Measurements from ENCODE around the gene PRR20D.
"Not testable (repeated sequence)": the region's sequence is repeated elsewhere in the genome, so short reads cannot be mapped to it uniquely, and the experiment has no call there.

DNA sequence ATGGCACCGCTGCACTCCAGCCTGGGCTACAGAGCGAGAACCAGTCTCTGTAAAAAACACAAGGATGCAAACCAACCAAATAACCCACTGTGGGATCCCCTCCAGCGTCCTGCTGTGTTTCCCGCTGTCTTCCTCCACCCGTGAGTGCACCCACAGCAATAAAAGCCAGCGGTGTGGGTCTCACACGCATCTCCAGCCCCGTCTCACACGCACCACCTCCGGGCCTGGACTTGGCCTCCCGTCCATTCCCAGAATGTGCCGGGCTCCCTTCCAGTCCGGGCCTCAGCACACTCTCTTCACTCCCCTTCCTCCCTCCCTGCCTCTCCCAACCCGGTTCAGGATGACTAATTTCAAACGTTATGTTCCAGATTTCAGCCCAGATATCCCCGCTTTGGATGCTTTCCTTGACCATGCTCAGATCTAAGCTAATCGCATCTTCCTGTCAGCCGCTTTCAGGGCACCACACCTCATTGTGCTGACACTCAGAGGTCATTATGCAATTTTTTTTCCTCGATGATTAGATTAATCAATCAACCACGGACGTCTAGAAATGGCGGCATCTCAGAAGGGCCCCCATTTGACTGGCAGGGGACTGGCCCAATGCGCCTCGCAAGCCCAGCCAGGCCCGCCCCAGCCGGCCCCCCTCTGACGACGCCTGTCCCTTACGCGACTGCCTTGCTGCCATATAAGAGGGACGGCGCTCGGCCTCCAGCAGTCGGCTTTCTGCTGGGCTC lies 20.0 kb upstream of the PRR20D start, which contains the start of gene PRR20A:
- TF ChIP-seq JUNB (CRISPR knock-in tag; conservative IDR thresholded peaks at IDR 0.05); STAT5A (IDR thresholded peaks at IDR 0.05; ENCODE audit: borderline replicate concordance, low read length); EP300 (IDR thresholded peaks at IDR 0.05; ENCODE audit: low read length); EZH2 (IDR thresholded peaks at IDR 0.05; ENCODE audit: borderline replicate concordance, low read depth, low read length); ZNF134 (CRISPR knock-in tag; conservative IDR thresholded peaks at IDR 0.05); JUND (IDR thresholded peaks at IDR 0.05; ENCODE audit: borderline replicate concordance, low read depth, low read length); JUND (tag; IDR thresholded peaks at IDR 0.05; ENCODE audit: borderline replicate concordance, low read depth, low read length); ZNF324 (CRISPR knock-in tag; IDR thresholded peaks at IDR 0.05); DACH1 (IDR thresholded peaks at IDR 0.05; ENCODE audit: partially characterized antibody); TEAD4 (IDR thresholded peaks at IDR 0.05; ENCODE audit: low read length); TEAD4 (CRISPR knock-in tag; IDR thresholded peaks at IDR 0.05; ENCODE audit: borderline replicate concordance); RFX5 (IDR thresholded peaks at IDR 0.05; ENCODE audit: low read depth, low read length): not testable (repeated sequence)
- TF ChIP-seq, protein P1, sequence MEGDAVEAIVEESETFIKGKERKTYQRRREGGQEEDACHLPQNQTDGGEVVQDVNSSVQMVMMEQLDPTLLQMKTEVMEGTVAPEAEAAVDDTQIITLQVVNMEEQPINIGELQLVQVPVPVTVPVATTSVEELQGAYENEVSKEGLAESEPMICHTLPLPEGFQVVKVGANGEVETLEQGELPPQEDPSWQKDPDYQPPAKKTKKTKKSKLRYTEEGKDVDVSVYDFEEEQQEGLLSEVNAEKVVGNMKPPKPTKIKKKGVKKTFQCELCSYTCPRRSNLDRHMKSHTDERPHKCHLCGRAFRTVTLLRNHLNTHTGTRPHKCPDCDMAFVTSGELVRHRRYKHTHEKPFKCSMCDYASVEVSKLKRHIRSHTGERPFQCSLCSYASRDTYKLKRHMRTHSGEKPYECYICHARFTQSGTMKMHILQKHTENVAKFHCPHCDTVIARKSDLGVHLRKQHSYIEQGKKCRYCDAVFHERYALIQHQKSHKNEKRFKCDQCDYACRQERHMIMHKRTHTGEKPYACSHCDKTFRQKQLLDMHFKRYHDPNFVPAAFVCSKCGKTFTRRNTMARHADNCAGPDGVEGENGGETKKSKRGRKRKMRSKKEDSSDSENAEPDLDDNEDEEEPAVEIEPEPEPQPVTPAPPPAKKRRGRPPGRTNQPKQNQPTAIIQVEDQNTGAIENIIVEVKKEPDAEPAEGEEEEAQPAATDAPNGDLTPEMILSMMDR (IDR thresholded peaks at IDR 0.05 in 2 of 3, conservative IDR thresholded peaks at IDR 0.05 in 1 of 3; ENCODE audit: insufficient read depth in 2 of 3, low read depth in 1 of 3, low read length in 3 of 3) = not testable (repeated sequence)
- TF ChIP-seq, protein P2, sequence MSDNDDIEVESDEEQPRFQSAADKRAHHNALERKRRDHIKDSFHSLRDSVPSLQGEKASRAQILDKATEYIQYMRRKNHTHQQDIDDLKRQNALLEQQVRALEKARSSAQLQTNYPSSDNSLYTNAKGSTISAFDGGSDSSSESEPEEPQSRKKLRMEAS (CRISPR knock-in tag; IDR thresholded peaks at IDR 0.05) = not testable (repeated sequence)
- TF ChIP-seq, protein P3, sequence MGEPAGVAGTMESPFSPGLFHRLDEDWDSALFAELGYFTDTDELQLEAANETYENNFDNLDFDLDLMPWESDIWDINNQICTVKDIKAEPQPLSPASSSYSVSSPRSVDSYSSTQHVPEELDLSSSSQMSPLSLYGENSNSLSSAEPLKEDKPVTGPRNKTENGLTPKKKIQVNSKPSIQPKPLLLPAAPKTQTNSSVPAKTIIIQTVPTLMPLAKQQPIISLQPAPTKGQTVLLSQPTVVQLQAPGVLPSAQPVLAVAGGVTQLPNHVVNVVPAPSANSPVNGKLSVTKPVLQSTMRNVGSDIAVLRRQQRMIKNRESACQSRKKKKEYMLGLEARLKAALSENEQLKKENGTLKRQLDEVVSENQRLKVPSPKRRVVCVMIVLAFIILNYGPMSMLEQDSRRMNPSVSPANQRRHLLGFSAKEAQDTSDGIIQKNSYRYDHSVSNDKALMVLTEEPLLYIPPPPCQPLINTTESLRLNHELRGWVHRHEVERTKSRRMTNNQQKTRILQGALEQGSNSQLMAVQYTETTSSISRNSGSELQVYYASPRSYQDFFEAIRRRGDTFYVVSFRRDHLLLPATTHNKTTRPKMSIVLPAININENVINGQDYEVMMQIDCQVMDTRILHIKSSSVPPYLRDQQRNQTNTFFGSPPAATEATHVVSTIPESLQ (CRISPR knock-in tag; IDR thresholded peaks at IDR 0.05) = not testable (repeated sequence)
- TF ChIP-seq, protein P4, sequence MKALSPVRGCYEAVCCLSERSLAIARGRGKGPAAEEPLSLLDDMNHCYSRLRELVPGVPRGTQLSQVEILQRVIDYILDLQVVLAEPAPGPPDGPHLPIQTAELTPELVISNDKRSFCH (CRISPR knock-in tag; IDR thresholded peaks at IDR 0.05) = not testable (repeated sequence)
- TF ChIP-seq, protein P4 (tag; IDR thresholded peaks at IDR 0.05) = not testable (repeated sequence)

All from K562 (cell line).